Measurements from ENCODE around the gene PLA2G12A.

PLA2G12A gene

GRCh38 chr4:109729718-109730618 is at the start of gene PLA2G12A:
Gene PLA2G12A, minus strand, starts transcription at chr4:109730070. Its CDS starts 261 bp downstream, at chr4:109729809.
- DNase-seq = peak in 1 of 2 experiments; percentile 57

GRCh38 chr4:109764789-109765402 is 35.0 kb upstream of the PLA2G12A start:
- DNase-seq = no peak

GRCh38 chr4:109764376-109764775 is 34.5 kb upstream of the PLA2G12A start:
- no peak for DNase-seq

GRCh38 chr4:109760682-109761081 is 30.8 kb upstream of the PLA2G12A start:
- DNase-seq = no peak

GRCh38 chr4:109755656-109756055 is 25.8 kb upstream of the PLA2G12A start:
- no peak for DNase-seq

- no peak for DNase-seq
Observed at GRCh38 chr4:109754093-109754857, 24.4 kb upstream of the PLA2G12A start.

GRCh38 chr4:109752525-109752924 is 22.7 kb upstream of the PLA2G12A start:
- no peak for DNase-seq

GRCh38 chr4:109751852-109752251 is 22.0 kb upstream of the PLA2G12A start:
- DNase-seq = no peak

GRCh38 chr4:109750652-109751244 is 20.9 kb upstream of the PLA2G12A start:
- no peak for DNase-seq

GRCh38 chr4:109749388-109750082 is 19.7 kb upstream of the PLA2G12A start:
- no peak for DNase-seq

GRCh38 chr4:109748114-109748513 is 18.2 kb upstream of the PLA2G12A start:
- DNase-seq = no peak

GRCh38 chr4:109746728-109747127 is 16.9 kb upstream of the PLA2G12A start:
- no peak for DNase-seq

GRCh38 chr4:109745830-109746229 is 16.0 kb upstream of the PLA2G12A start:
- no peak for DNase-seq

- no peak for DNase-seq
Observed at GRCh38 chr4:109739547-109739946, 9.7 kb upstream of the PLA2G12A start.

GRCh38 chr4:109738104-109738872 is 8.4 kb upstream of the PLA2G12A start:
- no peak for DNase-seq

GRCh38 chr4:109735566-109736365 is 5.9 kb upstream of the PLA2G12A start:
- DNase-seq = no peak

- DNase-seq = no peak
Observed at GRCh38 chr4:109733728-109734127, 3.9 kb upstream of the PLA2G12A start.

GRCh38 chr4:109730619-109731545 is 1.0 kb upstream of the PLA2G12A start:
- DNase-seq = no peak

GRCh38 chr4:109729117-109729717 is 653 bp downstream of the PLA2G12A start:
- no peak for DNase-seq

All from cerebellar nuclear complex (tissue), 1 donor.